Stimulated activated CD8-positive, alpha-beta memory T cell treated with anti-CD3 and anti-CD28 coated beads, Interleukin-12 subunit alpha, Interleukin-12 subunit beta, amount 100 ng/mL, for 24 hours (primary cell): ENCODE results near the gene RACK1.

Experiments used
- DNase-seq: peaks from one replicate; pipeline ENCODE4 v3.0.0-alpha.2; 2020; ENCODE audit errors: extremely low read depth

Gene RACK1

GRCh38 chr5:181198106-181198685 is 45.5 kb downstream of the RACK1 start:
- no peak for DNase-seq

- DNase-seq: no peak
Observed at GRCh38 chr5:181197326-181197951, 46.3 kb downstream of the RACK1 start.

GRCh38 chr5:181195249-181195761 is 48.4 kb downstream of the RACK1 start:
- DNase-seq: no peak

GRCh38 chr5:181194489-181195248 is 49.0 kb downstream of the RACK1 start:
- DNase-seq: no peak

- no peak for DNase-seq
Observed at GRCh38 chr5:181193656-181194055, 50.0 kb downstream of the RACK1 start.

- no peak for DNase-seq
Observed at GRCh38 chr5:181192337-181193046, 51.2 kb downstream of the RACK1 start.

- peak; percentile 80 for DNase-seq
Observed at GRCh38 chr5:181191526-181192336, 52.0 kb downstream of the RACK1 start.

- DNase-seq: no peak
Observed at GRCh38 chr5:181190711-181191525, 52.8 kb downstream of the RACK1 start.

GRCh38 chr5:181189962-181190710 is 53.6 kb downstream of the RACK1 start:
- DNase-seq: no peak

GRCh38 chr5:181189363-181189961 is 54.2 kb downstream of the RACK1 start:
- no peak for DNase-seq

GRCh38 chr5:181188700-181189362 is 54.9 kb downstream of the RACK1 start:
- no peak for DNase-seq

- DNase-seq: no peak
Observed at GRCh38 chr5:181187500-181188213, 56.0 kb downstream of the RACK1 start.

- DNase-seq: no peak
Observed at GRCh38 chr5:181186986-181187499, 56.7 kb downstream of the RACK1 start.
